IMR-90 (cell line): Measurements from ENCODE around the gene PADI1.

ENCODE experiments used
- CHD1 ChIP-seq: IDR thresholded peaks from 2 replicates; pipeline ENCODE4 v1.6.1; 2012; ENCODE audit warnings: low read depth, low read length, improper control_type of control experiment
- CTCF ChIP-seq: conservative IDR thresholded peaks from 2 replicates; pipeline ENCODE4 v1.5.1; 2012; ENCODE audit warnings: mild to moderate bottlenecking, low read depth, low read length, improper control_type of control experiment
- MAZ ChIP-seq: IDR thresholded peaks from 2 replicates; pipeline ENCODE4 v1.6.1; 2012; ENCODE audit warnings: low read depth, mild to moderate bottlenecking, low read length, improper control_type of control experiment, moderate library complexity, borderline replicate concordance
- POLR2A ChIP-seq: IDR thresholded peaks from 2 replicates; pipeline ENCODE4 v1.6.1; 2012; ENCODE audit warnings: mild to moderate bottlenecking, low read depth, low read length
- RAD21 ChIP-seq: IDR thresholded peaks from 2 replicates; pipeline ENCODE4 v1.6.1; 2012; ENCODE audit warnings: low read length, improper control_type of control experiment
- RCOR1 ChIP-seq: IDR thresholded peaks from 2 replicates; pipeline ENCODE4 v1.6.1; 2012; ENCODE audit warnings: mild to moderate bottlenecking, low read length, improper control_type of control experiment; ENCODE audit not compliant: insufficient replicate concordance
- USF2 ChIP-seq: fragments of 150-350 bp; IDR thresholded peaks from 2 replicates; pipeline ENCODE4 v1.6.1; 2017; ENCODE audit warnings: mild to moderate bottlenecking, antibody characterized with exemption, low read length, low read depth

- TF ChIP-seq CTCF (no peak), RAD21 (no peak), MAZ (no peak), USF2 (no peak), CHD1 (no peak), POLR2A (no peak), RCOR1 (no peak)
Measured at GRCh38 chr1:17245816-17246325, 40.9 kb downstream of the PADI1 start.
